GM12878 (cell line): ENCODE data around the gene COL13A1.

Source experiments
- CREB1 ChIP-seq: IDR thresholded peaks from 2 replicates; pipeline ENCODE4 v1.6.1; 2012; ENCODE audit warnings: low read depth, mild to moderate bottlenecking, inconsistent platforms
- EP300 ChIP-seq, 2 experiments: fragments of 150-350 bp in 1 of 2; IDR thresholded peaks; 2 replicates each; pipeline ENCODE4 v1.6.1; 2011 to 2012; ENCODE audit warnings: low read depth in 2 of 2, low read length in 2 of 2, borderline replicate concordance in 1 of 2, improper control_type of control experiment in 1 of 2, inconsistent platforms in 1 of 2; ENCODE audit not compliant: control insufficient read depth in 1 of 2
- FOXK2 ChIP-seq: fragments of 450-650 bp; IDR thresholded peaks from 2 replicates; pipeline ENCODE4 v1.6.1; 2017; ENCODE audit warnings: mild to moderate bottlenecking, moderate library complexity
- FOXM1 ChIP-seq: IDR thresholded peaks from 2 replicates; pipeline ENCODE4 v1.6.1; 2012; ENCODE audit warnings: low read depth, mild to moderate bottlenecking, inconsistent platforms, low read length, moderate library complexity
- NKRF ChIP-seq: fragments of 450-650 bp; conservative IDR thresholded peaks from 2 replicates; pipeline ENCODE4 v1.6.1; 2017; ENCODE audit warnings: mild to moderate bottlenecking, moderate library complexity
- PML ChIP-seq: IDR thresholded peaks from 2 replicates; pipeline ENCODE4 v1.6.1; 2012; ENCODE audit warnings: low read length, inconsistent platforms
- ZBTB40 ChIP-seq: fragments of 450-650 bp; IDR thresholded peaks from 2 replicates; pipeline ENCODE4 v1.6.1; 2016; ENCODE audit warnings: mild to moderate bottlenecking, moderate library complexity, borderline replicate concordance
- ZNF274 ChIP-seq: IDR thresholded peaks from one replicate; pipeline ENCODE4 v1.8.0; 2011; ENCODE audit not compliant: insufficient read length, insufficient read depth
- TF ChIP-seq, protein P1 (sequence below), 3 experiments: IDR thresholded peaks in 2 of 3; conservative IDR thresholded peaks in 1 of 3; 2 replicates each; pipeline ENCODE4 v1.5.1; 2011; ENCODE audit warnings: low read depth in 3 of 3, low read length in 3 of 3, mild to moderate bottlenecking in 3 of 3, control low read depth in 2 of 3, moderate library complexity in 2 of 3, inconsistent platforms in 1 of 3, mixed read lengths in 1 of 3; ENCODE audit not compliant: control insufficient read depth in 2 of 3, insufficient read depth in 1 of 3; ENCODE audit errors: extremely low read depth in 1 of 3

- TF ChIP-seq NKRF (no peak), PML (no peak), EP300 (IDR thresholded peaks at IDR 0.05; ENCODE audit: borderline replicate concordance in 1 of 2, control insufficient read depth in 1 of 2, low read depth in 2 of 2, low read length in 2 of 2) (no peak), CREB1 (no peak), FOXM1 (no peak), ZBTB40 (no peak), ZNF274 (no peak), FOXK2 (no peak)
- TF ChIP-seq, protein P1, sequence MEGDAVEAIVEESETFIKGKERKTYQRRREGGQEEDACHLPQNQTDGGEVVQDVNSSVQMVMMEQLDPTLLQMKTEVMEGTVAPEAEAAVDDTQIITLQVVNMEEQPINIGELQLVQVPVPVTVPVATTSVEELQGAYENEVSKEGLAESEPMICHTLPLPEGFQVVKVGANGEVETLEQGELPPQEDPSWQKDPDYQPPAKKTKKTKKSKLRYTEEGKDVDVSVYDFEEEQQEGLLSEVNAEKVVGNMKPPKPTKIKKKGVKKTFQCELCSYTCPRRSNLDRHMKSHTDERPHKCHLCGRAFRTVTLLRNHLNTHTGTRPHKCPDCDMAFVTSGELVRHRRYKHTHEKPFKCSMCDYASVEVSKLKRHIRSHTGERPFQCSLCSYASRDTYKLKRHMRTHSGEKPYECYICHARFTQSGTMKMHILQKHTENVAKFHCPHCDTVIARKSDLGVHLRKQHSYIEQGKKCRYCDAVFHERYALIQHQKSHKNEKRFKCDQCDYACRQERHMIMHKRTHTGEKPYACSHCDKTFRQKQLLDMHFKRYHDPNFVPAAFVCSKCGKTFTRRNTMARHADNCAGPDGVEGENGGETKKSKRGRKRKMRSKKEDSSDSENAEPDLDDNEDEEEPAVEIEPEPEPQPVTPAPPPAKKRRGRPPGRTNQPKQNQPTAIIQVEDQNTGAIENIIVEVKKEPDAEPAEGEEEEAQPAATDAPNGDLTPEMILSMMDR (IDR thresholded peaks at IDR 0.05 in 2 of 3, conservative IDR thresholded peaks at IDR 0.05 in 1 of 3; ENCODE audit: control insufficient read depth in 2 of 3, extremely low read depth in 1 of 3, insufficient read depth in 1 of 3, low read depth in 3 of 3, low read length in 3 of 3): no peak
Observed at GRCh38 chr10:69873135-69873639, 71.5 kb downstream of the COL13A1 start.
